HG03460 (cell line): ENCODE data around the gene CCL25.
"Not testable (repeated sequence)": the region's sequence is repeated elsewhere in the genome, so short reads cannot be mapped to it uniquely, and the experiment has no call there.

ENCODE experiments used
- ATAC-seq: cut with Tn5 transposase; IDR thresholded peaks from one replicate; pipeline ENCODE4 v1.9.1; 2021; ENCODE audit not compliant: unreplicated experiment

The CCL25 gene

GRCh38 chr19:8052464-8052859 is at the start of gene CCL25:
Gene CCL25 (plus strand): TSS chr19:8052760. CDS start chr19:8053050, 290 bp downstream.
- no peak for ATAC-seq

- no peak for ATAC-seq
Observed at GRCh38 chr19:8004001-8004400, 48.6 kb upstream of the CCL25 start.

- no peak for ATAC-seq
Observed at GRCh38 chr19:8004723-8005513, 47.6 kb upstream of the CCL25 start.

GRCh38 chr19:8005534-8006256 is 46.9 kb upstream of the CCL25 start, which contains the start of gene ELAVL1:
Gene ELAVL1 (minus strand): TSS chr19:8005641. CDS start chr19:7991815, 13,826 bp downstream.
- peak; percentile 66 for ATAC-seq

GRCh38 chr19:8017808-8018207 is 34.8 kb upstream of the CCL25 start:
- no peak for ATAC-seq

- no peak for ATAC-seq
Observed at GRCh38 chr19:8020681-8021080, 31.9 kb upstream of the CCL25 start.

- no peak for ATAC-seq
Observed at GRCh38 chr19:8021374-8021773, 31.2 kb upstream of the CCL25 start.

- no peak for ATAC-seq
Observed at GRCh38 chr19:8022275-8022674, 30.3 kb upstream of the CCL25 start.

- ATAC-seq: no peak
Observed at GRCh38 chr19:8023371-8023770, 29.2 kb upstream of the CCL25 start.

- not testable (repeated sequence) for ATAC-seq
Observed at GRCh38 chr19:8024256-8024655, 28.3 kb upstream of the CCL25 start.

- no peak for ATAC-seq
Observed at GRCh38 chr19:8025316-8025715, 27.2 kb upstream of the CCL25 start.

- ATAC-seq: no peak
Observed at GRCh38 chr19:8028951-8029491, 23.5 kb upstream of the CCL25 start.

- ATAC-seq: no peak
Observed at GRCh38 chr19:8030960-8031359, 21.6 kb upstream of the CCL25 start.

GRCh38 chr19:8033287-8034177 is 19.0 kb upstream of the CCL25 start:
- not testable (repeated sequence) for ATAC-seq

GRCh38 chr19:8034178-8034525 is 18.4 kb upstream of the CCL25 start:
- ATAC-seq: no peak

- no peak for ATAC-seq
Observed at GRCh38 chr19:8036434-8037099, 16.0 kb upstream of the CCL25 start.

GRCh38 chr19:8038815-8039214 is 13.7 kb upstream of the CCL25 start:
- ATAC-seq: no peak

- no peak for ATAC-seq
Observed at GRCh38 chr19:8039231-8039630, 13.3 kb upstream of the CCL25 start.

GRCh38 chr19:8041531-8041931 is 11.0 kb upstream of the CCL25 start:
- no peak for ATAC-seq

- no peak for ATAC-seq
Observed at GRCh38 chr19:8042900-8043299, 9.7 kb upstream of the CCL25 start.
